Fibroblast of the aortic adventitia (primary cell): ENCODE measurements around the gene ATP2B2. TPM values are rescaled to one million over a fixed set of nuclear protein-coding genes. Genes with fewer than 3 reads are reported as not detected.

ENCODE experiments used
- DNase-seq: peaks from one replicate; pipeline ENCODE4 v3.0.0-alpha.2; 2010; ENCODE audit warnings: low read depth
- H3K4me3 ChIP-seq: 2 replicates; pipeline ENCODE4 v1.5.1; 2011; ENCODE audit warnings: low read depth, mild to moderate bottlenecking, control low read depth, low read length, moderate library complexity
- CTCF ChIP-seq: IDR thresholded peaks from 2 replicates; pipeline ENCODE4 v1.5.1; 2011; ENCODE audit warnings: mild to moderate bottlenecking, low read length, control low read depth, inconsistent platforms; ENCODE audit not compliant: insufficient read depth
- total RNA-seq: library from RNA; depleted of rRNA; stranded (reverse); fragments of >200 nt; gene quantifications from 2 replicates; pipeline ENCODE4 v1.2.3, GENCODE V29; 2012; ENCODE audit warnings: low replicate concordance

Gene ATP2B2
- total RNA-seq, 1 donor = not detected

GRCh38 chr3:10508619-10509260 lies 3.4 kb upstream of the ATP2B2 start:
- no peak for TF ChIP-seq CTCF
- DNase-seq = no peak
- H3K4me3 ChIP-seq = no peak overlapping the region

- TF ChIP-seq CTCF = no peak
- no peak overlapping the region for H3K4me3 ChIP-seq
- DNase-seq = no peak
Measured at GRCh38 chr3:10508235-10508618, 2.8 kb upstream of the ATP2B2 start.

DNA sequence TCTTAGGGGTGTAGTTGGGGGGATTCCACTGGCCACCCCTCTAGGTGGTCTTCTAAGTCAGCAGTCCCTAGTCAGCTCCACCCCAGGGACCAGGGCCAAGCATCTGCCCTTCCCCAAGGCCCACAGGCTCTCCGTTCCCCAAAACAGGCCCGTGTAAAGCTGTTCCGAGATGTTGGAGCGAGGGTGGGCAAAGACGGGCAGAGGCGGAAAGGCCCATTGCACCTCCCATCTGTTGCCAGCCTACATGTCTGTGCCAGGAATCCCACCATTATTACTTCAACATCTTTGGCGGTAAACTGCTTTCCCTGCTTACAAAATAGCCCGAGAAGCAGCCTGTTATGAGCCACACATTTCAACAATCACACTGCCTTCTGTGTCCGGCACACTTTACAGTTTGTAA lies 1.9 kb upstream of the ATP2B2 start:
- no peak overlapping the region for H3K4me3 ChIP-seq
- DNase-seq = no peak
- TF ChIP-seq CTCF = no peak

DNA sequence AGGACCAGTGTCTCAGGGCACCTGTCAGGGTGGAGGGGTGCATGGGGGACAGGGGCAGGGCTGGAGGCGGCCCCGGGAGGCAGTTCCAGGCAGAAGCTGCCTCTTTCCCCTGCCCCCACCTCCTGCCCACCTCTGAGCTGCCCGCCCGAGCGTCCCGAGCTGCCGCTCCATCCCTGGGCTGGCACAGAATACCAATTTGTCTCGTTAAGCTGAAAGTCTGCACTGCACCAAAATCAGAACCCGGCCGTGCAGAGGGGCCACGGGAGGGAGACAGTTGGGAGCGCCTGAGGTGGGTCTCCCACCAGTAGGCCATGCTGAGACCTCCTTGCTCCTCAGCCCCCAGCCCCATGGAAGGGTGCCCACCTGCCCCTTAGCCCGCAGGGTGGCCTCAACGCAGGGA lies 1.3 kb upstream of the ATP2B2 start:
- no peak overlapping the region for H3K4me3 ChIP-seq
- no peak for DNase-seq
- TF ChIP-seq CTCF = no peak

DNA sequence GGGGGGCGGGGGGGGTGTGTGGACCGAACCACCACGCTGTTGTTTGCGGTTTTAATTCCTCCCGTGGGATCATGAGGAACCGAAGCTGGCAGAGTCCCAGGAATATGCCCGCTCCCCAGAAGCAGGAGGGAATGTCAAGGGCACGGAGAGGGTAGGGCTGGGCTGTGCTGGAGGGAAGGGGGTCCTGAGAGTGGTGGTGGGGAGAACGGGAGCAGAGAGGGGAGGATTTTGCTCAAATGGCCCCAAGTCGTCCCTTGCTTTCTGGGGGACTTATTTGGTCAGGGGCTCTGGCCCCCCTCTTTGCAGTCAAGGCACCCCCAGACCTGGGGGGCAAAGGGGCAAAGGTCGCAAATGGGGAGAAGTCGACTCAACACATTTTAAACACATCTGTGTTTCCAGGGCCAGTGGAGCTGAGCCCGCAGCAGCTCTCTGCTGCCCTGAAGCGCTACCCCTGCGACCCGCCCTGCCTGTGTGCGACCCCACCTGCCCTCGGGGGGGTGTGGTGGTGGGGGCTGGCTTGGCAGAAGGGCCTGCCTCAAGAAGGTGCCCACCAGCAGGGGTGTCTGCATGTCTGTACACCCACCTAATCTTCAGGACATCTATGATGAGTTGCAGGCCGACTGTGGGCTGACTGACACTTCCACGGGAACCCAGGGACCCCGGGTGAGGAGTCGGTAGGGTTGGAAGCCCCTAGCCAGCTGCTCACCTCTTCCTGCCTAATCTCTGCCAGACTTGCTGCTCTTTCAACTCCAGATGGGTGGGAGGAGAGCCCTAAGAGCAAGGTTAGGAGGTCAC lies 602 bp upstream of the ATP2B2 start:
- TF ChIP-seq CTCF = no peak
- DNase-seq = no peak
- no peak overlapping the region for H3K4me3 ChIP-seq

- no peak for TF ChIP-seq CTCF
- no peak overlapping the region for H3K4me3 ChIP-seq
- no peak for DNase-seq
Measured at GRCh38 chr3:10504171-10505049, 976 bp downstream of the ATP2B2 start.
